Measurements from ENCODE around the gene AKR1C2.

Gene AKR1C2

GRCh38 chr10:4939224-4940072 is 64.2 kb downstream of the AKR1C2 start:
- DNase-seq (ENCODE audit: low read depth, low spot score) = no peak
- H3K27ac ChIP-seq = peak overlapping the region; percentile 36

Data from epithelial cell of prostate (primary cell).